ENCODE data around the gene PMEPA1.

The PMEPA1 gene

GRCh38 chr20:57704245-57704644 is 5.6 kb downstream of the PMEPA1 start:
- TF ChIP-seq POLR2AphosphoS5 (IDR thresholded peaks at IDR 0.05; ENCODE audit: low read depth, low read length) = no peak
- TF ChIP-seq TAF1 (IDR thresholded peaks at IDR 0.05; ENCODE audit: borderline replicate concordance, insufficient read depth, low read length) = no peak
- TF ChIP-seq FOXP2 (optimal IDR thresholded peaks at IDR 0.05; ENCODE audit: borderline replicate concordance, extremely low read depth, extremely low read length, insufficient read depth) = no peak
- no peak for TF ChIP-seq SIN3A (IDR thresholded peaks at IDR 0.05; ENCODE audit: borderline replicate concordance, insufficient read depth, low read length)
- TF ChIP-seq REST (IDR thresholded peaks at IDR 0.05; ENCODE audit: insufficient read depth in 1 of 2, low read depth in 2 of 2, low read length in 2 of 2) = no peak

- no peak for TF ChIP-seq POLR2AphosphoS5 (IDR thresholded peaks at IDR 0.05; ENCODE audit: low read depth, low read length)
- no peak for TF ChIP-seq FOXP2 (optimal IDR thresholded peaks at IDR 0.05; ENCODE audit: borderline replicate concordance, extremely low read depth, extremely low read length, insufficient read depth)
- no peak for TF ChIP-seq SIN3A (IDR thresholded peaks at IDR 0.05; ENCODE audit: borderline replicate concordance, insufficient read depth, low read length)
- TF ChIP-seq REST (IDR thresholded peaks at IDR 0.05; ENCODE audit: insufficient read depth in 1 of 2, low read depth in 2 of 2, low read length in 2 of 2) = no peak
- TF ChIP-seq TAF1 (IDR thresholded peaks at IDR 0.05; ENCODE audit: borderline replicate concordance, insufficient read depth, low read length) = no peak
These were observed 6.8 kb downstream of the PMEPA1 start for GRCh38 chr20:57703013-57703412.

- TF ChIP-seq TAF1 (IDR thresholded peaks at IDR 0.05; ENCODE audit: borderline replicate concordance, insufficient read depth, low read length) (no peak), SIN3A (IDR thresholded peaks at IDR 0.05; ENCODE audit: borderline replicate concordance, insufficient read depth, low read length) (no peak), REST (IDR thresholded peaks at IDR 0.05; ENCODE audit: insufficient read depth in 1 of 2, low read depth in 2 of 2, low read length in 2 of 2) (no peak), FOXP2 (optimal IDR thresholded peaks at IDR 0.05; ENCODE audit: borderline replicate concordance, extremely low read depth, extremely low read length, insufficient read depth) (no peak), POLR2AphosphoS5 (IDR thresholded peaks at IDR 0.05; ENCODE audit: low read depth, low read length) (no peak)
These were observed 7.3 kb downstream of the PMEPA1 start for GRCh38 chr20:57702521-57702920.

- TF ChIP-seq SIN3A (IDR thresholded peaks at IDR 0.05; ENCODE audit: borderline replicate concordance, insufficient read depth, low read length) = no peak
- TF ChIP-seq FOXP2 (optimal IDR thresholded peaks at IDR 0.05; ENCODE audit: borderline replicate concordance, extremely low read depth, extremely low read length, insufficient read depth) = no peak
- no peak for TF ChIP-seq TAF1 (IDR thresholded peaks at IDR 0.05; ENCODE audit: borderline replicate concordance, insufficient read depth, low read length)
- no peak for TF ChIP-seq POLR2AphosphoS5 (IDR thresholded peaks at IDR 0.05; ENCODE audit: low read depth, low read length)
- no peak for TF ChIP-seq REST (IDR thresholded peaks at IDR 0.05; ENCODE audit: insufficient read depth in 1 of 2, low read depth in 2 of 2, low read length in 2 of 2)
These were observed 7.7 kb downstream of the PMEPA1 start for GRCh38 chr20:57702091-57702490.

GRCh38 chr20:57701651-57702050 is 8.2 kb downstream of the PMEPA1 start:
- TF ChIP-seq REST (IDR thresholded peaks at IDR 0.05; ENCODE audit: insufficient read depth in 1 of 2, low read depth in 2 of 2, low read length in 2 of 2) (no peak), SIN3A (IDR thresholded peaks at IDR 0.05; ENCODE audit: borderline replicate concordance, insufficient read depth, low read length) (no peak), POLR2AphosphoS5 (IDR thresholded peaks at IDR 0.05; ENCODE audit: low read depth, low read length) (no peak), TAF1 (IDR thresholded peaks at IDR 0.05; ENCODE audit: borderline replicate concordance, insufficient read depth, low read length) (no peak), FOXP2 (optimal IDR thresholded peaks at IDR 0.05; ENCODE audit: borderline replicate concordance, extremely low read depth, extremely low read length, insufficient read depth) (no peak)

Data from PFSK-1 (cell line).